MCF 10A (cell line): ENCODE data around the gene ZG16. TPM values are rescaled to one million over a fixed set of nuclear protein-coding genes. Genes with fewer than 3 reads are reported as not detected.
"Not testable (repeated sequence)": the region's sequence is repeated elsewhere in the genome, so short reads cannot be mapped to it uniquely, and the experiment has no call there.

ENCODE experiments used
- BruUV-seq: library from RNA; stranded (reverse); fragments of 400-500 nt; replicated peaks from 2 replicates; lab custom pipeline; 2021; lab: Mats Ljungman, UMichigan
- CTCF ChIA-PET: fragments of 300-600 bp; sonication (Branson Sonifier 250); formaldehyde crosslinking; extraction: SDS; loops from one replicate; lab custom pipeline; 2021; ENCODE audit warnings: antibody characterized with exemption, inconsistent platforms; lab: Yijun Ruan, JAX
- POLR2A ChIA-PET: fragments of 300-600, 350-650 bp; sonication (Branson Sonifier 250); formaldehyde crosslinking; extraction: SDS; loops from one replicate; lab custom pipeline; 2020; ENCODE audit warnings: antibody characterized with exemption, inconsistent platforms; lab: Yijun Ruan, JAX
- DNase-seq: peaks from one replicate; pipeline ENCODE4 v3.0.0-alpha.2; 2018; ENCODE audit not compliant: unreplicated experiment
- H3K27ac Mint-ChIP-seq: one replicate; pipeline ENCODE4 v1.8.0; 2022; ENCODE audit warnings: mild to moderate bottlenecking, low read depth, mixed read lengths; ENCODE audit not compliant: unreplicated experiment
- H3K27me3 Mint-ChIP-seq: one replicate; pipeline ENCODE4 v1.8.0; 2022; ENCODE audit warnings: mixed read lengths; ENCODE audit not compliant: insufficient read depth, unreplicated experiment
- H3K36me3 Mint-ChIP-seq: one replicate; pipeline ENCODE4 v1.8.0; 2022; ENCODE audit warnings: mild to moderate bottlenecking, moderate library complexity, mixed read lengths; ENCODE audit not compliant: insufficient read depth, unreplicated experiment
- H3K4me1 Mint-ChIP-seq: one replicate; pipeline ENCODE4 v1.8.0; 2022; ENCODE audit warnings: mixed read lengths; ENCODE audit not compliant: insufficient read depth, unreplicated experiment
- H3K4me3 Mint-ChIP-seq: one replicate; pipeline ENCODE4 v1.8.0; 2022; ENCODE audit warnings: mild to moderate bottlenecking, moderate library complexity, mixed read lengths; ENCODE audit not compliant: unreplicated experiment
- H3K9me3 Mint-ChIP-seq: one replicate; pipeline ENCODE4 v1.8.0; 2022; ENCODE audit warnings: mixed read lengths; ENCODE audit not compliant: unreplicated experiment
- CTCF ChIP-seq: fragments of 200-600 bp; IDR thresholded peaks from one replicate; pipeline ENCODE4 v1.8.0; 2022; ENCODE audit warnings: antibody characterized with exemption, mild to moderate bottlenecking; ENCODE audit not compliant: unreplicated experiment
- intact Hi-C: fragments of 100-400 bp; cut with micrococcal nuclease; formaldehyde crosslinking; loops from 2 replicates; pipeline ENCODE4 v1.14.1; 2022
- total RNA-seq: library from RNA; stranded (reverse); gene quantifications from 2 replicates; pipeline ENCODE4 v1.2.3, GENCODE V29; 2022

Gene ZG16
- total RNA-seq, 1 experiment from 2014 or later, result not detected

GRCh38 chr16:29757950-29758466 is 20.0 kb upstream of the ZG16 start:
- intact Hi-C loops, result no loop called here
- no peaks in the 10 kb centered on the region for H3K27me3 Mint-ChIP-seq
- H3K36me3 Mint-ChIP-seq, result no peaks in the 10 kb centered on the region
- no peaks in the 10 kb centered on the region for H3K9me3 Mint-ChIP-seq
- H3K4me1 Mint-ChIP-seq, result no peaks in the 10 kb centered on the region
- ChIA-PET POLR2A (no interaction called here), CTCF (interaction anchor here (0.6 to 1.1 kb wide), 2 partner anchors 12 to 23 kb away, joined by 3 read pairs; no protein-coding TSS in a partner anchor)
- BruUV-seq, result no TSS peak
- TF ChIP-seq CTCF, result no peak
- peak overlapping the region; percentile 27 for H3K27ac Mint-ChIP-seq
- no peak overlapping the region for H3K4me3 Mint-ChIP-seq
- no peak for DNase-seq

- TF ChIP-seq CTCF, result no peak
- no peaks in the 10 kb centered on the region for H3K4me1 Mint-ChIP-seq
- CTCF ChIA-PET, result no interaction called here
- no peaks in the 10 kb centered on the region for H3K9me3 Mint-ChIP-seq
- no peaks in the 10 kb centered on the region for H3K27me3 Mint-ChIP-seq
- no peaks in the 10 kb centered on the region for H3K36me3 Mint-ChIP-seq
- H3K4me3 Mint-ChIP-seq, result no peak overlapping the region
- POLR2A ChIA-PET, result no interaction called here
- no peak overlapping the region for H3K27ac Mint-ChIP-seq
- DNase-seq, result no peak
- BruUV-seq, result no TSS peak
- intact Hi-C loops, result no loop called here
Measured at GRCh38 chr16:29760567-29761279, 17.3 kb upstream of the ZG16 start.

- BruUV-seq, H3K27me3 Mint-ChIP-seq, POLR2A ChIA-PET, DNase-seq, H3K4me1 Mint-ChIP-seq, H3K4me3 Mint-ChIP-seq, H3K9me3 Mint-ChIP-seq, CTCF ChIA-PET, H3K36me3 Mint-ChIP-seq, H3K27ac Mint-ChIP-seq, intact Hi-C loops: not testable (repeated sequence)
Measured at GRCh38 chr16:29761280-29761651, 16.8 kb upstream of the ZG16 start.

GRCh38 chr16:29761882-29762281 is 16.2 kb upstream of the ZG16 start:
- Mint-ChIP-seq H3K36me3 (no peaks in the 10 kb centered on the region), H3K4me1 (no peaks in the 10 kb centered on the region), H3K9me3 (no peaks in the 10 kb centered on the region), H3K27ac (no peak overlapping the region), H3K4me3 (no peak overlapping the region), H3K27me3 (no peaks in the 10 kb centered on the region)
- ChIA-PET POLR2A (no interaction called here), CTCF (no interaction called here)
- DNase-seq, result no peak
- TF ChIP-seq CTCF, result no peak
- no TSS peak for BruUV-seq
- intact Hi-C loops, result no loop called here
